Testis (tissue), 3 donors: ENCODE data around the gene ADCY5. TPM values are rescaled to one million over a fixed set of nuclear protein-coding genes. Genes with fewer than 3 reads are reported as not detected.

Source experiments
- DNase-seq: peaks from one replicate; pipeline ENCODE4 v3.0.0-alpha.2; 2019
- H3K27ac ChIP-seq, 2 donors: fragments of 200-600 bp; sonication (generic); one replicate each; pipeline ENCODE4 v1.5.1; 2019
- H3K27me3 ChIP-seq: fragments of 200-600 bp; sonication (generic); one replicate; pipeline ENCODE4 v1.5.1; 2019
- H3K36me3 ChIP-seq: fragments of 200-600 bp; sonication (generic); one replicate; pipeline ENCODE4 v1.5.1; 2017; ENCODE audit warnings: low read depth; ENCODE audit errors: missing control alignments
- H3K4me1 ChIP-seq: fragments of 200-600 bp; sonication (generic); one replicate; pipeline ENCODE4 v1.5.1; 2019
- H3K4me3 ChIP-seq, 2 donors: fragments of 200-600 bp; sonication (generic); one replicate each; pipeline ENCODE4 v1.5.1; 2017 to 2019
- H3K9me3 ChIP-seq: fragments of 200-600 bp; sonication (generic); one replicate; pipeline ENCODE4 v1.5.1; 2017
- POLR2A ChIP-seq: fragments of 450-650 bp; IDR thresholded peaks from one replicate; pipeline ENCODE4 v1.6.1; 2017; ENCODE audit warnings: antibody characterized with exemption, mild to moderate bottlenecking, moderate library complexity
- WGBS, 2 donors: methylation state at CpG; one replicate each; pipeline ENCODE4 v1.1.5; 2018; 5-methylcytosine and 5-hydroxymethylcytosine counted together
- intact Hi-C: fragments of 100-400 bp; cut with DNase I; formaldehyde crosslinking; loops from one replicate; pipeline ENCODE4 v1.15.1; 2023; ENCODE audit warnings: low total_unique reads
- polyA plus RNA-seq: library from polyadenylated mRNA; stranded (reverse); fragments of 350-450 nt; fragmentation: Illumina TruSeq; extraction: RNeasy Lipid Tissue Mini Kit (QIAGEN cat#74804); gene quantifications from one replicate; pipeline ENCODE4 v1.2.3, GENCODE V29; 2014; ENCODE audit warnings: low read depth, low replicate concordance; ENCODE audit not compliant: insufficient read depth
- total RNA-seq, 2 donors: library from RNA; depleted of rRNA; stranded (reverse); fragments of >200 nt; gene quantifications; one replicate each; pipeline ENCODE4 v1.2.3, GENCODE V29; 2016
- TF ChIP-seq, protein P1 (sequence below), 3 experiments: fragments of 450-650 bp in 2 of 3; fragments of 200-600 bp in 1 of 3; sonication (generic) in 1 of 3; IDR thresholded peaks; one replicate each; pipeline ENCODE4 v1.5.1; 2016 to 2019; ENCODE audit warnings: antibody characterized with exemption in 3 of 3, mild to moderate bottlenecking in 2 of 3, moderate library complexity in 1 of 3

The ADCY5 gene
- total and polyA plus RNA-seq, 3 donors from 2014 or later, result 16.5 to 41.6 (median 33.6) TPM

DNA sequence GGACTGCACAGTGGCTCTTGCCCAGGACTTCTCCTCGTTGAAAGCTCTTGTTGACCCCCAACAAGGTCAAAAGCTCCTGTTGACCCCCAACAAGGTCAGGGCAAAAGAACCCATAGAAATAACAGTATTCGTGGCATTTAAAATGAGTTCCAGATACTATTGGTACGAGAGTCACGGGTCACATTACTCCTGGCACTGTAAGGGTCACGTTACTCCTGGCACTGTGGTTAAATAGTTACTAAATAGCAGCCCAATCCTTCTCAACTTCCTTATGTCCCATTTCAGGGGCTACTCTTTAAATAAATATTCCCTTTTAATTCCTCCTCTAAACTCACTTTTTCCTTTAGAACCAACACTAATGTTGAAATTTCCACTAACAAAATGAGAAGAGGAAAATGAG is 18.2 kb upstream of the ADCY5 start:
- H3K27ac ChIP-seq, result no peak overlapping the region
- no peaks in the 10 kb centered on the region for H3K9me3 ChIP-seq
- no peak for DNase-seq
- H3K36me3 ChIP-seq, result no peaks in the 10 kb centered on the region
- no peaks in the 10 kb centered on the region for H3K27me3 ChIP-seq
- TF ChIP-seq, protein P1, sequence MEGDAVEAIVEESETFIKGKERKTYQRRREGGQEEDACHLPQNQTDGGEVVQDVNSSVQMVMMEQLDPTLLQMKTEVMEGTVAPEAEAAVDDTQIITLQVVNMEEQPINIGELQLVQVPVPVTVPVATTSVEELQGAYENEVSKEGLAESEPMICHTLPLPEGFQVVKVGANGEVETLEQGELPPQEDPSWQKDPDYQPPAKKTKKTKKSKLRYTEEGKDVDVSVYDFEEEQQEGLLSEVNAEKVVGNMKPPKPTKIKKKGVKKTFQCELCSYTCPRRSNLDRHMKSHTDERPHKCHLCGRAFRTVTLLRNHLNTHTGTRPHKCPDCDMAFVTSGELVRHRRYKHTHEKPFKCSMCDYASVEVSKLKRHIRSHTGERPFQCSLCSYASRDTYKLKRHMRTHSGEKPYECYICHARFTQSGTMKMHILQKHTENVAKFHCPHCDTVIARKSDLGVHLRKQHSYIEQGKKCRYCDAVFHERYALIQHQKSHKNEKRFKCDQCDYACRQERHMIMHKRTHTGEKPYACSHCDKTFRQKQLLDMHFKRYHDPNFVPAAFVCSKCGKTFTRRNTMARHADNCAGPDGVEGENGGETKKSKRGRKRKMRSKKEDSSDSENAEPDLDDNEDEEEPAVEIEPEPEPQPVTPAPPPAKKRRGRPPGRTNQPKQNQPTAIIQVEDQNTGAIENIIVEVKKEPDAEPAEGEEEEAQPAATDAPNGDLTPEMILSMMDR (IDR thresholded peaks at IDR 0.05), result no peak
- no peak for TF ChIP-seq POLR2A
- H3K4me1 ChIP-seq, result no peaks in the 10 kb centered on the region
- H3K4me3 ChIP-seq, result no peak overlapping the region
- intact Hi-C loops, result no loop called here
- 71 to 76% methylated on average over 5 of the region's 5 CpGs for WGBS, 2 donors

DNA sequence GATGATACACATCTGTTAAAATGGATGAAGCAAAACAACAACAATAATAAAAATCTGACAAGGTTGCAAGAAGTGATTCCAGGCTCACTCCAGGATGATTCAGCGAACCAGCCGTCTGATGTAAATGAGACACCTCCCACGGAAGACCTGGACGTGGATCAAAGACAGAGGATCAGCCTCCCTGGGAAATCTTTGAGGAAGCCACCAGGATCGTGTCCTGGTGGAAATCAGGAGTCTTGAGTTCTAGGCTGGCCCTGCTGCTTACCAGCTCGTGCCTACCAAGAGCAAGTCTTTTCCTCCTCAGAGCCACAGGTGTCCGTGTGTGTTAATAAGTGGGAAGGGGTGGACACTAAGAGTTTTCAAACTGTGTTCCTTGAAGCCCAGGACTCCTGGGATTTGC is 15.3 kb upstream of the ADCY5 start:
- intact Hi-C loops, result no loop called here
- WGBS, 2 donors, result 73 to 74% methylated on average over 7 of the region's 7 CpGs

DNA sequence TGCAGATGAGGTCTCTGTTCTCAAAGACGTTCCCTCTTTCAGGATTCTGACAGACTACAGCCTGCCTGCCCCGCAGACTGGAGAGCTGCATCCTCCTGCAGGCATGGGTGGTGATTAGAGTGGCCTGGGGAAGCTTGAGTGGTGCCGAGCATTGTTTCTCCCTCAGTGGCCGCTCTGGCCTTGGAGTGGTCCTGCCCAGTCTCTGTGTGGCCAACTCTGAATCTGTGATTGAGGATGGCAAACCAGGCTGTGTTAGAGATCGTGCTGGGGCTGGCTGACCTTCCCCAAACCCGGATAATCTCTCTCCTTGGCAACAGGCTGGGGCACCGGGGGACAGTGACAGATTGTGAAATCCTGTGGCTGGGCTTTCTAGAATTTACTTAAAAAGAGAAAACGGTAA is 11.0 kb upstream of the ADCY5 start:
- Histone ChIP-seq H3K4me3 (no peak overlapping the region), H3K27ac (no peak overlapping the region), H3K27me3 (no peaks in the 10 kb centered on the region), H3K36me3 (no peaks in the 10 kb centered on the region), H3K9me3 (no peaks in the 10 kb centered on the region), H3K4me1 (no peaks in the 10 kb centered on the region)
- DNase-seq, result no peak
- TF ChIP-seq, protein P1 (IDR thresholded peaks at IDR 0.05), result no peak
- no peak for TF ChIP-seq POLR2A
- intact Hi-C loops, result no loop called here
- 34 to 49% methylated on average over 7 to 8 of the region's 8 CpGs for WGBS, 2 donors

More for the DNA sequence above, 15.3 kb upstream of the ADCY5 start:
- Histone ChIP-seq H3K4me1 (no peaks in the 10 kb centered on the region), H3K27ac (no peak overlapping the region), H3K4me3 (no peak overlapping the region), H3K9me3 (no peaks in the 10 kb centered on the region), H3K36me3 (no peaks in the 10 kb centered on the region), H3K27me3 (no peaks in the 10 kb centered on the region)
- DNase-seq, result no peak
- no peak for TF ChIP-seq POLR2A
- TF ChIP-seq, protein P1 (IDR thresholded peaks at IDR 0.05), result no peak

DNA sequence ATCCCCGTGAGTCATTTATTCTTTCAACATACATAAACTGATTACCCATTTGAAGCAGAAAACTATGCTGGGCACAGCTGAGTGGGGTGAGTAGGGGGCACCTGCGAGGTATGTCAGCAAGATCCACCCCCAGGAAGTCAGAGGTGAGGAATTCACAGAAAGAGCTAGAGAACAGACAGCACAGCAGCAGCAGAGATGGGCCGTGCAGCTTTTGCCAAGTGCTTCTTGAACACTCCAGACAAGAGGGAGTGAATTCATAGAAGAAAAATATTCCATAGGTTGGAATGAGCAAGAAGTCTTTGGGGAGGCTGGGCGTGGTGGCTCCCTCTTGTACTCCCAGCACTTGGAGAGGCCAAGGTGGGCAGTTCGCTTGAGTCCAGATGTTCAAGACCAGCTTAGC is 9.4 kb upstream of the ADCY5 start:
- WGBS, 2 donors, result 87 to 90% methylated on average over 5 of the region's 5 CpGs

DNA sequence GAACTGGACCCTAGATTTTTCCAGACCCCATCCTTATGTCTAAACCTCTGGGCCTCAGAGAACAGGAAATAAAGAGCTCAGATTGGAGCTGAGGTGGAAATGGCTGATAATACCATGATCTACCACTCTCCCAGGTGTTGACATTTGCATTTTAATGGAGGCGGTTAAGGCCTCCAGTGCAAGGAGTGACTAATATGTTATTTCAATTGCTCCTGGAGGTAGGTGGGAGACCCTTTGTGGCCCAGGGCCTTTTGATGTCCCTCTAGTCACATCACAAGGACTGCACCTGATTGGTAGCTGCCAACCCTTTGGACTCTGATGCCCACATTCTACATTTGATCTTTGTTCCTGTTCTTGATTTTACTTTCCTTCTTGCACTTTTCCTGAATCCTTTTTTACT is 9.0 kb upstream of the ADCY5 start:
- WGBS, 2 donors, result 89 to 100% methylated on average over 1 of the region's 1 CpG
- intact Hi-C loops, result no loop called here

More for the DNA sequence above, 9.4 kb upstream of the ADCY5 start:
- intact Hi-C loops, result no loop called here
- H3K4me1 ChIP-seq, result no peaks in the 10 kb centered on the region
- H3K36me3 ChIP-seq, result no peaks in the 10 kb centered on the region
- H3K9me3 ChIP-seq, result no peaks in the 10 kb centered on the region
- TF ChIP-seq, protein P1 (IDR thresholded peaks at IDR 0.05), result no peak
- TF ChIP-seq POLR2A, result no peak
- no peaks in the 10 kb centered on the region for H3K27me3 ChIP-seq
- no peak overlapping the region for H3K27ac ChIP-seq
- H3K4me3 ChIP-seq, result no peak overlapping the region
- DNase-seq, result no peak

More for the DNA sequence above, 9.0 kb upstream of the ADCY5 start:
- H3K27me3 ChIP-seq, result no peaks in the 10 kb centered on the region
- no peak overlapping the region for H3K27ac ChIP-seq
- no peak for DNase-seq
- no peaks in the 10 kb centered on the region for H3K4me1 ChIP-seq
- TF ChIP-seq, protein P1 (IDR thresholded peaks at IDR 0.05), result no peak
- no peak for TF ChIP-seq POLR2A
- H3K36me3 ChIP-seq, result no peaks in the 10 kb centered on the region
- no peak overlapping the region for H3K4me3 ChIP-seq
- H3K9me3 ChIP-seq, result no peaks in the 10 kb centered on the region
